ENCODE results near the gene ZBTB49.

ZBTB49 gene

DNA sequence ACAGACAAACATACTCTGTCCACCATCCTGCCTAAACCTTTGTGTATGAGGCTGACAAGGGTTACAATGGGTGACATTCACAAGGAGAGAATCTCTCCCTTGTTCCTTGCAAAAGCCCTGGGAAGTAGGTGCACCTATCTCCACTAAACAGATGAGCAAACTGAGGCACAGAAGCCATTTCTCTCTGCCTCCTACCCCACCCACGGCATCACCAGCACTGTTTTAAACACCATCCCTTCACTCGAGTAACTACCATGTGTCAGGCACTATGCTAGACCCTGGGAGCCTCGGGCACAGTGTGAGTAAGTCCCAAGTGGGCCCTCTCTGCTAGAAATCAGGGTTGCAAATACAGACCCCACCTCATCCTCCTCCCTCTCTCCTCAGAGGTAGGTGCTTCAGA, 996 bp upstream of the ZBTB49 start:
- CTCF ChIA-PET, result no interaction called here
- Histone ChIP-seq H3K4me1 (ENCODE audit: control insufficient read depth, insufficient read depth, low read length) (peaks cover 4% of the 10 kb centered on the region; the same call in 1 of the 2 replicates), H3K27ac (ENCODE audit: extremely low read depth, low read depth, low read length) (no peak overlapping the region), H3K4me3 (ENCODE audit: low read depth, low read length) (peak overlapping the region; percentile 82), H3K9me3 (ENCODE audit: control insufficient read depth, insufficient read depth, low read depth, low read length) (no peaks in the 10 kb centered on the region), H3K36me3 (ENCODE audit: control insufficient read depth in 2 of 2, insufficient read depth in 1 of 2, low read length in 2 of 2) (peaks cover 0 to 35% of the 10 kb centered on the region in 2 experiments; a peak in 1 of 3 replicates)
- TF ChIP-seq ZNF335 (tag by site-specific recombination; conservative IDR thresholded peaks at IDR 0.05) (peak; percentile 33), MYNN (tag by site-specific recombination; IDR thresholded peaks at IDR 0.05; ENCODE audit: borderline replicate concordance) (no peak)
- POLR2A ChIA-PET, result no interaction called here

DNA sequence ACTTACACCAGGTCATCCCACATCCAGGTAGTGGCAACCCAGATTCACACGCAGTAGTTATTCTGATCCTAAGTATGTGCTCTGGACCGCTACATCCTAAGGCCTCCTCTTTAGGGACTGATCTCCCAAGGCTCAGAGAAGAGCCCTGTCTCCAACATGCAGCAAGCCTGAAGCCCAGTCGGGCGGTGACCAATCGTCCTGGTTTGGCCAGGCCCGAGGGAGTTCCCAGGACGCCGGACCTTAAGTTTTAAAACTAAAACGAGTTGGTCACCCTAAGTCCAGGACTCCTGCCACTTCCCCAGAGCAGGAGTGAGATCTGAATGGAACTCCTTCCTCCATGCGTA, 482 bp upstream of the ZBTB49 start:
- POLR2A ChIA-PET, result interaction anchor here (0.6 to 1.3 kb wide), 6 partner anchors 9 to 50 kb away, joined by 3 to 4 read pairs (median 3); partner anchors contain the start of gene TMEM128
- peak overlapping the region; percentile 51; the same call in 1 of the 2 replicates for H3K27ac ChIP-seq (ENCODE audit: extremely low read depth, low read depth, low read length)
- H3K4me3 ChIP-seq (ENCODE audit: low read depth, low read length), result peak overlapping the region; percentile 82
- CTCF ChIA-PET, result no interaction called here
- H3K9me3 ChIP-seq (ENCODE audit: control insufficient read depth, insufficient read depth, low read depth, low read length), result no peaks in the 10 kb centered on the region
- H3K36me3 ChIP-seq (ENCODE audit: control insufficient read depth in 2 of 2, insufficient read depth in 1 of 2, low read length in 2 of 2), result peaks cover 0 to 30% of the 10 kb centered on the region in 2 experiments; a peak in 1 of 3 replicates
- TF ChIP-seq ZNF302 (tag by site-specific recombination; IDR thresholded peaks at IDR 0.05; ENCODE audit: low read depth) (no peak), KLF8 (tag by site-specific recombination; IDR thresholded peaks at IDR 0.05) (no peak)
- TF ChIP-seq, protein P1, sequence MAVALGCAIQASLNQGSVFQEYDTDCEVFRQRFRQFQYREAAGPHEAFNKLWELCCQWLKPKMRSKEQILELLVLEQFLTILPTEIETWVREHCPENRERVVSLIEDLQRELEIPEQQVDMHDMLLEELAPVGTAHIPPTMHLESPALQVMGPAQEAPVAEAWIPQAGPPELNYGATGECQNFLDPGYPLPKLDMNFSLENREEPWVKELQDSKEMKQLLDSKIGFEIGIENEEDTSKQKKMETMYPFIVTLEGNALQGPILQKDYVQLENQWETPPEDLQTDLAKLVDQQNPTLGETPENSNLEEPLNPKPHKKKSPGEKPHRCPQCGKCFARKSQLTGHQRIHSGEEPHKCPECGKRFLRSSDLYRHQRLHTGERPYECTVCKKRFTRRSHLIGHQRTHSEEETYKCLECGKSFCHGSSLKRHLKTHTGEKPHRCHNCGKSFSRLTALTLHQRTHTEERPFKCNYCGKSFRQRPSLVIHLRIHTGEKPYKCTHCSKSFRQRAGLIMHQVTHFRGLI (tag by site-specific recombination; IDR thresholded peaks at IDR 0.05), result 0 out of 2 replicates have a peak, but pooled peaks have one; percentile 29
- H3K4me1 ChIP-seq (ENCODE audit: control insufficient read depth, insufficient read depth, low read length), result peaks cover 4% of the 10 kb centered on the region; the same call in 1 of the 2 replicates

DNA sequence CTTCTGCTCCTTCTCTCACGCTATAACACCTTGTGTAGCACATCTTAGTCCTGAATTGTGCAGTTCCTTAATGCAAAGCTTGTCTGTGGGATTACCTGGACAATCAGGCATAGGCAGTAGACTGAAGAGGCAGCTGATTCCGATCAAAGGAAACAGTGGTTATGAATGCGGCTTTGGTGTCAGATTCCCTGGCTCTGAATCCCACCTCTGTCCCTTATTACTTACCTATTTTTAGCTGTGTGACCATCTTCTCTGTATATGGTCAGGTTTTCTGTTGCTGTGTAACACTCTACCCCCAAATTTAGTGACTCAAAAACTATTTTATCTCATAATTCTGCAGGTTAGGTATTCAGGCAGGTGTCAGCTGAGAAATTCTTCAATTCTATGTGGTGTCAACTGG, 3.2 kb downstream of the ZBTB49 start:
- Histone ChIP-seq H3K36me3 (ENCODE audit: control insufficient read depth in 2 of 2, insufficient read depth in 1 of 2, low read length in 2 of 2) (peaks cover 0 to 9% of the 10 kb centered on the region in 2 experiments; a peak in 1 of 3 replicates), H3K9me3 (ENCODE audit: control insufficient read depth, insufficient read depth, low read depth, low read length) (no peaks in the 10 kb centered on the region), H3K27ac (ENCODE audit: extremely low read depth, low read depth, low read length) (no peak overlapping the region), H3K4me3 (ENCODE audit: low read depth, low read length) (no peak overlapping the region), H3K4me1 (ENCODE audit: control insufficient read depth, insufficient read depth, low read length) (peaks cover 4% of the 10 kb centered on the region; the same call in 1 of the 2 replicates)
- ChIA-PET POLR2A (no interaction called here), CTCF (no interaction called here)
- peak; percentile 70 for TF ChIP-seq ZBTB17 (tag by site-specific recombination; IDR thresholded peaks at IDR 0.05)
- no peak for TF ChIP-seq ZNF121 (tag by site-specific recombination; IDR thresholded peaks at IDR 0.05)

DNA sequence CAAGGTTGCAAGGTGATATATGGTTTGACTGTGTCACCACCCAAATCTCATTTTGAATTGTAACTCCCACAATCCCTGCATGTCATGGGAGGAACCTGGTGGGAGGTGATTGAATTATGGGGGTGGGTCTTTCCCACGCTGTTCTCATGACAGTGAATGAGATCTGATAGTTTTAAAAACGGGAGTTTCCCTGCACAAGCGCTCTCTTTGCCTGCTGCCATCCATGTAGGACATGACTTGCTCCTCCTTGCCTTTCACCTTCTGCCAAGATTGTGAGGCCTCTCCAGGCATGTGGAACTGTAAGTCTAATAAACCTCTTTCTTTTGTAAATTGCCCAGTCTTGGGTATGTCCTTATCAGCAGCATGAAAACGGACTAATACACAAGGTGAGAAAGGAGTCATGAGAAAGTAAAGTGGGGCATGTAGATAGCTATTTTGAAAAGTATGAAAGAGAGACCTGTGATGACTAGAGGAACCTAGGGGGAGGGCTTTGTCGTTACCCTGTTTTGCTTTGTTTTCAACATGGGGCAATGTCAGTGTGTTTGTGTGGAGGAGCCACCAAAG, 6.3 kb downstream of the ZBTB49 start:
- Histone ChIP-seq H3K27ac (ENCODE audit: extremely low read depth, low read depth, low read length) (no peak overlapping the region), H3K4me3 (ENCODE audit: low read depth, low read length) (no peak overlapping the region), H3K4me1 (ENCODE audit: control insufficient read depth, insufficient read depth, low read length) (no peaks in the 10 kb centered on the region), H3K36me3 (ENCODE audit: control insufficient read depth in 2 of 2, insufficient read depth in 1 of 2, low read length in 2 of 2) (peaks cover 0 to 18% of the 10 kb centered on the region in 2 experiments; a peak in 1 of 3 replicates), H3K9me3 (ENCODE audit: control insufficient read depth, insufficient read depth, low read depth, low read length) (no peaks in the 10 kb centered on the region)
- POLR2A ChIA-PET, result no interaction called here
- CTCF ChIA-PET, result no interaction called here
- TF ChIP-seq, protein P2, sequence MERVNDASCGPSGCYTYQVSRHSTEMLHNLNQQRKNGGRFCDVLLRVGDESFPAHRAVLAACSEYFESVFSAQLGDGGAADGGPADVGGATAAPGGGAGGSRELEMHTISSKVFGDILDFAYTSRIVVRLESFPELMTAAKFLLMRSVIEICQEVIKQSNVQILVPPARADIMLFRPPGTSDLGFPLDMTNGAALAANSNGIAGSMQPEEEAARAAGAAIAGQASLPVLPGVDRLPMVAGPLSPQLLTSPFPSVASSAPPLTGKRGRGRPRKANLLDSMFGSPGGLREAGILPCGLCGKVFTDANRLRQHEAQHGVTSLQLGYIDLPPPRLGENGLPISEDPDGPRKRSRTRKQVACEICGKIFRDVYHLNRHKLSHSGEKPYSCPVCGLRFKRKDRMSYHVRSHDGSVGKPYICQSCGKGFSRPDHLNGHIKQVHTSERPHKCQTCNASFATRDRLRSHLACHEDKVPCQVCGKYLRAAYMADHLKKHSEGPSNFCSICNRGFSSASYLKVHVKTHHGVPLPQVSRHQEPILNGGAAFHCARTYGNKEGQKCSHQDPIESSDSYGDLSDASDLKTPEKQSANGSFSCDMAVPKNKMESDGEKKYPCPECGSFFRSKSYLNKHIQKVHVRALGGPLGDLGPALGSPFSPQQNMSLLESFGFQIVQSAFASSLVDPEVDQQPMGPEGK (tag by site-specific recombination; IDR thresholded peaks at IDR 0.05), result no peak
- TF ChIP-seq ZNF555 (tag by site-specific recombination; conservative IDR thresholded peaks at IDR 0.05) (no peak), ZNF433 (tag by site-specific recombination; IDR thresholded peaks at IDR 0.05; ENCODE audit: low read depth) (no peak), SALL2 (tag by site-specific recombination; IDR thresholded peaks at IDR 0.05; ENCODE audit: borderline replicate concordance) (no peak), EGR2 (tag by site-specific recombination; IDR thresholded peaks at IDR 0.05; ENCODE audit: low read depth) (no peak), ZNF221 (tag by site-specific recombination; IDR thresholded peaks at IDR 0.05; ENCODE audit: borderline replicate concordance) (no peak), SCRT1 (tag by site-specific recombination; IDR thresholded peaks at IDR 0.05; ENCODE audit: borderline replicate concordance) (no peak)
- TF ChIP-seq, protein P3, sequence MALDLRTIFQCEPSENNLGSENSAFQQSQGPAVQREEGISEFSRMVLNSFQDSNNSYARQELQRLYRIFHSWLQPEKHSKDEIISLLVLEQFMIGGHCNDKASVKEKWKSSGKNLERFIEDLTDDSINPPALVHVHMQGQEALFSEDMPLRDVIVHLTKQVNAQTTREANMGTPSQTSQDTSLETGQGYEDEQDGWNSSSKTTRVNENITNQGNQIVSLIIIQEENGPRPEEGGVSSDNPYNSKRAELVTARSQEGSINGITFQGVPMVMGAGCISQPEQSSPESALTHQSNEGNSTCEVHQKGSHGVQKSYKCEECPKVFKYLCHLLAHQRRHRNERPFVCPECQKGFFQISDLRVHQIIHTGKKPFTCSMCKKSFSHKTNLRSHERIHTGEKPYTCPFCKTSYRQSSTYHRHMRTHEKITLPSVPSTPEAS (tag by site-specific recombination; IDR thresholded peaks at IDR 0.05), result no peak
- TF ChIP-seq, protein P4, sequence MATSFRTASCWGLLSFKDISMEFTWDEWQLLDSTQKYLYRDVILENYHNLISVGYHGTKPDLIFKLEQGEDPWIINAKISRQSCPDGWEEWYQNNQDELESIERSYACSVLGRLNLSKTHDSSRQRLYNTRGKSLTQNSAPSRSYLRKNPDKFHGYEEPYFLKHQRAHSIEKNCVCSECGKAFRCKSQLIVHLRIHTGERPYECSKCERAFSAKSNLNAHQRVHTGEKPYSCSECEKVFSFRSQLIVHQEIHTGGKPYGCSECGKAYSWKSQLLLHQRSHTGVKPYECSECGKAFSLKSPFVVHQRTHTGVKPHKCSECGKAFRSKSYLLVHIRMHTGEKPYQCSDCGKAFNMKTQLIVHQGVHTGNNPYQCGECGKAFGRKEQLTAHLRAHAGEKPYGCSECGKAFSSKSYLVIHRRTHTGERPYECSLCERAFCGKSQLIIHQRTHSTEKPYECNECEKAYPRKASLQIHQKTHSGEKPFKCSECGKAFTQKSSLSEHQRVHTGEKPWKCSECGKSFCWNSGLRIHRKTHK (tag by site-specific recombination; IDR thresholded peaks at IDR 0.05), result no peak
